GM20431 (cell line): ENCODE data around the gene HIC2.
"Not testable (repeated sequence)": the region's sequence is repeated elsewhere in the genome, so short reads cannot be mapped to it uniquely, and the experiment has no call there.

Source experiments
- in situ Hi-C: fragments of 300-500 bp; cut with MseI, MboI; formaldehyde crosslinking; loops from one replicate; pipeline ENCODE4 v1.15.0; 2020; ENCODE audit warnings: low sequenced_read_pairs; ENCODE audit not compliant: unreplicated experiment

HIC2 gene

DNA sequence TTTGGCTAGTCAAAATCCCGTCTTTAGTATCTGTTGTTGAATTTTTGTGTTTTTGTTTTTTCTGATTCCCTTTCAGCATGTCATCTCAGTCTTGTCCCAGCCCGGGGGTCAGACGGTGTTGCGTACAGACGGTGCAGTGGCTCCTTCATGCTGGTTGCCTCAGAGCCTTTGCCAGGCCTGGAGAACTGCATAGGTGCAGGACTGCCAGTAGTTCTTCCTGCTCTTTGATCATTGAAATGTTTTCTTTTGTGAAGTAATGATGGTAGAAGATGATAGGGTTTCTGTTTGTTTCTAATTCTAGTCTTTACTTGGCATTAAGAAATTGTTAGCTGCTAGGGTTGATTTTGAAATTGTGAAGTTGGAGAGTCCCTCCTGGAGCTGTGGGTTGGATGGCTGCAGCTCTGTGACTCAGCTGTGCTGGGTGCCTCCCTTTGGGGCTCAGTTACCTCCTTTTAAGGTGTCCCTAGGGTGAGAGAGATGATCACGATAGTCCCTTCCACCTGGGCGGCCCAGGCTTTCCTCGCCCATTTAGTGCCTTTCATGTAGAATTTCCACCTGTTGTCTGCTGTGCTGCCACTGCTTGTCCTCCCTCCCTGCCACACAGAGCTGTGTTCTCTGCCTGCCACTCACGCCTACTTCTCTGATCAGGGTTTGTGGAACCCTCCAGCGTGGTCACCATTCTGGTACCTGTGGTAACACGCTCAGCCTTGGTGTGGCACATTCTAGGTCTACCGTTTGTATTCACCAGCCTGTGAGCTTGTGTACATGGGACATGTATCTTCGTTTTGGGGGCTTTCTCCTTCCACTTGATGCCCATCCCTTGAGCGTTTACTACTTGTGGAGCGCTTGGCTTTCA, 17.4 kb downstream of the HIC2 start:
- in situ Hi-C loops: not testable (repeated sequence)

DNA sequence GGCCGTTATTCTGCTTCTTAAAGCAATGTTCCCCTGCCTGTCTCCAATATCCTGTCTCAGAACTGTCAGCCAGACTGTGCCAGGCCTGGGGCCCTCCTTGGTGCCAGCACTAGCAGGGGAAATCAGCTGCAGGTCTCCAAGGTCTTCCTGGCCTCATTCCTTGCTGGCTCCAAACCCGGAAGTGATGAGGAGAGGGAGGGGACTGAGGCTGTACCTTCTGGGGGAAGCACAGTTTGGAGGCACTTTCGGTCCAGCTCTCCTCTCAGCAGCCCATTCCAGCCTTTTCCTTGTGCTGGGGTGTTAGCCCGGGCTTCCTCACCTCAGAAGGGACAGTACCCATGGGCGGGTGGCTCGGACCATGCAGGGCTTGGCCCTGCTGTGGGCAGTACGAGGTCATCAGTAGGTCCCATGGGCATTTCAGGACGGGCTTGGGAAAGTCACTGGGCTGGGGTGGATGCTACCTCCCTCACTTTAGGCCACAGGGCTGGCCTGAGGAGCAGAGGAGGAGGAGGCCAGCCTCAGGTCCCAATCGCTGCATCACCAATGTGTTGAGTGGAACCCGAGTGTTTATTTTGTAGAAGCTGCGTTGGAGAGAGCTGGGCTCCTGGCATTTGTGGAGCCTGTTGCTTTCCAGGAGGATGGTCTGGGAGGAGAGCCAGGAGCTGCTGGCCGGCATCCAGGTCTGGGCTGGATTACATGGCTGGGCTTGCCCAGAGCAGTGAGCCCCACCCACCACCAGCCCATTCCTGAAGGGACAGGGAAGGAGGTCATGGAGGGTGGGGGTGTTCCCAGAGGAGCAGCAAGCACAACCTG, 19.0 kb downstream of the HIC2 start:
- in situ Hi-C loops: not testable (repeated sequence)

DNA sequence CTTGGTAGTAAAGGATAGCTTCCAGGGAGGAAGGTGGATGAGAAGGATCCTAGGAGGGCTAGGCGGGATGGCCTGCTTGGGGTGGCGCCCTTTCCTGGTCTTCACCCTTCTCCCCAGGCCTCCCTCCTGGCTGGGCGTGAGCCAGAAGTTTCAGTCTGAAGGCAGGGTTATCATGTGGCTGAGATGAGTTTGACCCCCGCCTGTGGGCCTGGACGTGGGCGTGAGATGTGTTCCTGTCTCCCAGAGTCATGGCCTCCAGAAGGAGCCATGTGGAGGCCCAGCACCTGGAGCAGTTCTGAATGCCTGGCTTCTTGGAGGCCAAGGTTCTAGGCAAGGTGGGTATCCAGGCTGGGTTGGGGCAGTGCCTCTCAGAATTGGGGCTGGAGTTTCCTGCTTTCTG, 20.8 kb downstream of the HIC2 start:
- in situ Hi-C loops: not testable (repeated sequence)

DNA sequence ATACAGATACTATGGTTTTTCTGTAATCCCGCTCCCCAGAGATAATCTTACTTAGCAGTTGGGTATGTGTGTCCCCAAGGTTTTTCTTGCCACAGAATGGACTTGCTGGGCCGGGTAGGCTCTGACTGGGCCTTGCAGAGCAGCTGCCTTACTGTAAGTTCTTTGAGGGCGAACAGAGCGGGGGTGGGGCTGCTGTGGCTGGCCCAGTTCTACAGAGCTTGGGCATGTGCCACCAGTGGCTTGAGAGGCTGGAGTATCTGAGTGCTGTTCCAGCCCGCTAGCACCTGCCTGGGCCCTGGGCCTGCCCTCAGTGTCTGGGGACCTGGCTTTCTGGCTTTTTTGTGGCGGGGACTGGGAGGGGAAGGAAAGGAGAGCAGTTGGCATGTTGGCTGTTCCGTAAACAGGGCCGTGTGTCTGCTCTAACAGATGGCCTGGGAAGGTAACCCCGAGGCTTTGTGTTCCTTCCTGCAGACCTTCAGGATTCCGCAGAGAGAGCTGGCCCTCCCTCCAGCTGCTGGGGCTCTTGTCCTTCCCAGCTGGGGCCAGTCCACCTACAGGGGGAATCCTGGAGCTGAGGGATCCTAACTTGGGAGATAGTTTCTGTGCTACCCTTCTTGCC, 23.0 kb downstream of the HIC2 start:
- in situ Hi-C loops: not testable (repeated sequence)

DNA sequence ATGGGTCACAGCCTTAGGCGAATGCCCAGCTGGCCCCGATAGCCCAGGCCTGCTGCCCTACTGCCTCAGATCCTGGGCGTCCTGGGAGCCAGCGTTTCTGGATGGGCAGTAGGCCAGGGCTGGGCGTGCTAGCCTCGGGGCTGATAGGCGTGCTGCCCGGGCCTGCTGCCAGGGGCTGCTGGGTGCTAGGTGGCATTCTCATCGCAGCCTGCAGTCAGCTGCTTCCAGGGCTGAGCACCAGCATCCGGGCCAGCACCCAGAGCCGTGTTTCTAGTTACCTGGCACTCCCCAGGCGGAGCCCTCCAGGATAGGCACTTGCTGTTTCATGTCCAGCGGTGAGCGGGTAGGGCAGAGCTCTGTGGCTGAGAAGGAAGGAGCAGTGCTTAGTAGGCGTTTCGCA, 23.5 kb downstream of the HIC2 start:
- in situ Hi-C loops: not testable (repeated sequence)

DNA sequence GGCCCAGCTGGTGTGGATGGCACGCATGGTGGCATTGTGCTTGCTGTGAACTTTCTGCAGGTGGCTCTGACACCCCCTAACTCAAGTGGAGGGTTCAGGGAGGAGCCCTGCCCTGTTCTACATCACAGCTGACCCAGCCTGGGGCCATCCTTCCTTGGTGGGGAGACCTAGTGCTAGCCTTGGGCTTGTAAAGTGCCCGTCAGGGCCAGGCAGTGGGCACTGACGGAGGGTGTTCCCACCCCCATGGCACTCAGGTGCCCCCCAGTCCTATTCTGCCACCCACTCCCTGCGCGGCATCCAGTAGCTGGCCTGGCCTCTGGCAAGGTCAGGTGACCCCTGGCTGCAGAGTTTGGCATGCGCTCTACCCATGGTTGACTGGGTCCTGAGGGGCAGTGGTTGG, 24.0 kb downstream of the HIC2 start:
- in situ Hi-C loops: not testable (repeated sequence)

DNA sequence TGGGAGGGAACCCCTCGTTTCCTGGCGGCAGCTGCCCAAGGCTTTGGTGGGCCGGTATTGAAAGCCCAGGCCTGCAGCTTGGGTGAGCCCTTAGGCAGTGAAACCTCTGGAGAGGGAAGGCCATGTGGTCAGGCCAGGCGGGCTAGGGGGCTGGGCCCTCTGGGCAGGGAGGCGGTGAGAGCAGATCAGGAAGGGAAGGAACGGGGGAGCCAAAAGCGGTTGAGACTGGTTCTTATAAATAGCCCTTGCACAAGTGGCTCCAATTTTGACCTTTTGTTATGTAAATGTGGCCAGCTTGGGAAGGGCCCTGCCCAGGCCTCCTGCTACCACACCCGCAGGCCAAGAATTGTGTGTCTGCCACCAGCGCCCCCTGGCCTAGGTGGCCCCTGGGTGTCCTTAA, 25.0 kb downstream of the HIC2 start:
- in situ Hi-C loops: not testable (repeated sequence)

DNA sequence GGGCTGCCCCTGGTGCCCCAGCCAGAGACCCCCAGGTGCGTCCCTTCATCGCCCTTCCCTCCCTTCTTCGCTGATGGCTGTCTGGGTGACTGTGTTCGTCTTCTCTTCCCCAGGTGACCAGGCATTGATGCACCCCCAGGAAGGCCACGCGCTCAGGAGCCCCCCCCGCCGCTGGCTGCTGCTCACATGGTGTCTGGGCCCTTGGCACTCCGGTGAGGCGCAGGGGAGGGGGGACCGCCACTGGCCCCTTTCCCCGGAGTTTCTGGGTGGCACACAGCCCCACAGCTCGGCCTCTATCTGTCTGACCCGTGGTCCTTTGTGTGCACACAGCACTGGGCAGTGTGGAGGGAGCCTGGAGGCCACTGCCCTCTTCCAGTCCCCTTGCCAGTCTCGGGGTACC, 25.5 kb downstream of the HIC2 start:
- in situ Hi-C loops: not testable (repeated sequence)

DNA sequence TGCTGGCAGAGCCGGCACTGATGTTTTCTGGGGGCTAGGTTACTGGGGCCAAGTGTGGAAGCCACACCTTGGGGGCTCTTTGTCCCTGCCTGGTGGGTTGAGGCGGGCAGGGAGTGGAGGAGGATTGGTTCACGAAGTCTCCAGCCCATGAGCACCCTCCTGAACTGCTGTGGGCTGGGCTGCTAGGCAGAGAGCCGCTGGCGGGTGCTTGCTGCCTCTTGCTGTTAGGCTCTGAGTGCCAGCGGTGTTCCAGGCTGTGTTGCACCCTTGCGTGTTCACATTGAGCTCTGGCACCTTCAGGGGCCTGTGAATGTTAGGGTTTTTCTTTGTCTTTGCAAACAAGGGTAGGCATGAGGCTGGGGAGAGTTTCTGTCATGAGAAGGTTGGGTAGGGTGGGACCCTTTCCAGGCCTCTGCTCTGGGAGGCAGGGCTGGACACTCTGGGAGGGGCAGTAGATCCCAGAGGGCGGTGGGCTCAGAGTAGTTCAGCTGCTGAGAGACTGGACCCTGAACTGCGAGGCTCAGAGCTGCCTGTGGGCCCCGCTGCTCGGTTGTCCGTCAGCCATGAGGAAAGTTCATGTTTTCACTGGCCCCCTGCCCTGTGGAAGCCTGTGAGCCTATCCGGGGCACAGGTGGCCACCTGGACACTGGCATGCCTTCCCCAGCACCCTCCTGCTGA, 26.0 kb downstream of the HIC2 start:
- in situ Hi-C loops: no loop called here

DNA sequence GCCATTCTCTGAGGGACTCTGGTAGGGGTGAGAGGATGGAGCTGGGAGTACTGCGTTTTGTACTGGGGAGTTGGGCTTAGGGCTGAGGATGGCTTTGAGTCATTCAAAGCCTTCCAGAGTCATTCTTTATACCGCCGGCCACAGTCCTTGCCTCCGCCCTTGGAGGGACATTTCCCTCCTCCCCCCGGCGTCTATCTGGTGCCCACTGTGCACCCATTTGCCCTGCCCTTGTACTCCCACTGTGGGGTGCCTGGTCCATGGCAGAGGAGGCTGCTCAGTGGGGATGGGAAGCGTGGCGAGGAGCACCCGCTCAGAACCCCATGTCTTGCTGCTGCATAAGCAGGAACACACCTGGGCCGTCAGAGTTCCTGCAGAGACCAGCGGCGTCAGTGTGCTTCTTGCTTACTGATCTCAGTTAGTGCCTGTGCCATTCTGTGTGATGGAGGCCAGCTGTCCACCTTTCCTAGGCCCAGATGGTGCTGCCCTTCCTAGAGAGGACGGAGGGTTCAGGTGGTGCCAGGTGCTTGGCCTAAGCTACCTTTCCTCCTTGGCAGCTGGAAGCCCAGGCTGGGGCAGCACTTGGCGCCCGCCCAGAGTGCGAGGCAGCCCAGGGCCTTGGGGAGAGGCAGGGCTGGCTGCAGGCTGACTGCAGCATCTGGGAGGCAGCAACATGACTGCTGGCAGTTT, 26.7 kb downstream of the HIC2 start:
- in situ Hi-C loops: no loop called here

DNA sequence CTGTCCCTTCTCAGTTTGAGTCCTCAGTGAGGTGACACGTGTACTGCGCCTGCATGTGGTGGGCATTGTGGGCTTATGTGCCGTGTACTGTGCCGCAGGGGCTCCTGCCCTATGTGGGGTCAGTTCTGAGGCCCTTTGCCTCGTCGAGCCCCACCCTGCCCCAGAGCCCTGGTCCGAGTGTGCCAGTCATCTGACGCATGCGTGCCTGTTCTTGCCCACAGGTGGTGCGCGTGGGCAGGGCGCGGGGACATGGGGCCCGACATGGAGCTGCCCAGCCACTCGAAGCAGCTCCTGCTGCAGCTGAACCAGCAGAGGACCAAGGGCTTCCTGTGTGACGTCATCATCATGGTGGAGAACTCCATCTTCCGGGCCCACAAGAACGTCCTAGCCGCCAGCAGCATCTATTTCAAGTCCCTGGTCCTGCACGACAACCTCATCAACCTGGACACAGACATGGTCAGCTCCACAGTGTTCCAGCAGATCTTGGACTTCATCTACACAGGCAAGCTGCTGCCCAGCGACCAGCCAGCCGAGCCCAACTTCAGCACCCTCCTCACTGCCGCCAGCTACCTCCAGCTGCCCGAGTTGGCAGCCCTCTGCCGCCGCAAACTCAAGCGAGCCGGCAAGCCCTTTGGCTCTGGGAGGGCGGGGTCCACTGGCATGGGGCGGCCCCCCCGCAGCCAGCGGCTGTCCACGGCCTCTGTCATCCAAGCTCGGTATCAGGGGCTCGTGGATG, 27.7 kb downstream of the HIC2 start:
- in situ Hi-C loops: no loop called here

DNA sequence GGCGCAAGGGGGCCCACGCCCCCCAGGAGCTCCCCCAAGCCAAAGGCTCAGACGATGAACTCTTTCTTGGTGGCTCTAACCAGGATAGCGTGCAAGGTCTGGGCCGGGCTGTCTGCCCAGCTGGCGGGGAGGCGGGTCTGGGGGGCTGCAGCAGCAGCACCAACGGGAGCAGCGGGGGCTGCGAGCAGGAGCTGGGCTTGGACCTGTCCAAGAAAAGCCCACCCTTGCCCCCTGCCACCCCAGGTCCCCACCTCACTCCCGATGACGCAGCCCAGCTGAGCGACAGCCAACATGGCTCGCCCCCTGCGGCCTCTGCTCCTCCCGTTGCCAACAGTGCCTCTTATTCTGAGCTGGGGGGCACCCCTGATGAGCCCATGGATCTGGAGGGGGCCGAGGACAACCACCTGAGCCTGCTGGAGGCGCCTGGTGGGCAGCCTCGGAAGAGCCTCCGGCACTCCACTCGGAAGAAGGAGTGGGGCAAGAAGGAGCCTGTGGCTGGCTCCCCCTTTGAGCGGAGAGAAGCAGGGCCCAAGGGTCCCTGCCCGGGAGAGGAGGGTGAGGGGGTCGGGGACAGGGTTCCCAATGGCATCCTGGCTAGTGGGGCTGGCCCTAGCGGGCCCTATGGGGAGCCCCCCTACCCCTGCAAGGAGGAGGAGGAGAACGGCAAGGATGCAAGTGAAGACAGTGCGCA, 28.4 kb downstream of the HIC2 start:
- in situ Hi-C loops: no loop called here

DNA sequence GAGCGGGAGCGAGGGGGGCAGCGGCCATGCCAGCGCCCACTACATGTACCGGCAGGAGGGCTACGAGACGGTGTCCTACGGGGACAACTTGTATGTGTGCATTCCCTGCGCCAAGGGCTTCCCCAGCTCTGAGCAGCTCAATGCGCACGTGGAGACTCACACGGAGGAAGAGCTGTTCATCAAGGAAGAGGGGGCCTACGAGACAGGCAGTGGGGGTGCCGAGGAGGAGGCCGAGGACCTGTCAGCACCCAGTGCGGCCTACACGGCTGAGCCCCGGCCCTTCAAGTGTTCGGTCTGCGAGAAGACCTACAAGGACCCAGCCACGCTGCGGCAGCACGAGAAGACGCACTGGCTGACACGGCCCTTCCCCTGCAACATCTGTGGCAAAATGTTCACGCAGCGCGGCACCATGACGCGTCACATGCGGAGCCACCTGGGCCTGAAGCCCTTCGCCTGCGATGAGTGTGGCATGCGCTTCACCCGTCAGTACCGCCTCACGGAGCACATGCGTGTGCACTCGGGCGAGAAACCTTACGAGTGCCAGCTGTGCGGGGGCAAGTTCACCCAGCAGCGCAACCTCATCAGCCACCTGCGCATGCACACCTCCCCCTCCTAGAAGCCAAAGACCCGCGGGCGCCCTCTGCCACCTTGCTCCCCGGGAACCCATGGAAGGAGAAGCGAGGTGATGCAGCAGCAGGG, 29.1 kb downstream of the HIC2 start:
- in situ Hi-C loops: no loop called here

DNA sequence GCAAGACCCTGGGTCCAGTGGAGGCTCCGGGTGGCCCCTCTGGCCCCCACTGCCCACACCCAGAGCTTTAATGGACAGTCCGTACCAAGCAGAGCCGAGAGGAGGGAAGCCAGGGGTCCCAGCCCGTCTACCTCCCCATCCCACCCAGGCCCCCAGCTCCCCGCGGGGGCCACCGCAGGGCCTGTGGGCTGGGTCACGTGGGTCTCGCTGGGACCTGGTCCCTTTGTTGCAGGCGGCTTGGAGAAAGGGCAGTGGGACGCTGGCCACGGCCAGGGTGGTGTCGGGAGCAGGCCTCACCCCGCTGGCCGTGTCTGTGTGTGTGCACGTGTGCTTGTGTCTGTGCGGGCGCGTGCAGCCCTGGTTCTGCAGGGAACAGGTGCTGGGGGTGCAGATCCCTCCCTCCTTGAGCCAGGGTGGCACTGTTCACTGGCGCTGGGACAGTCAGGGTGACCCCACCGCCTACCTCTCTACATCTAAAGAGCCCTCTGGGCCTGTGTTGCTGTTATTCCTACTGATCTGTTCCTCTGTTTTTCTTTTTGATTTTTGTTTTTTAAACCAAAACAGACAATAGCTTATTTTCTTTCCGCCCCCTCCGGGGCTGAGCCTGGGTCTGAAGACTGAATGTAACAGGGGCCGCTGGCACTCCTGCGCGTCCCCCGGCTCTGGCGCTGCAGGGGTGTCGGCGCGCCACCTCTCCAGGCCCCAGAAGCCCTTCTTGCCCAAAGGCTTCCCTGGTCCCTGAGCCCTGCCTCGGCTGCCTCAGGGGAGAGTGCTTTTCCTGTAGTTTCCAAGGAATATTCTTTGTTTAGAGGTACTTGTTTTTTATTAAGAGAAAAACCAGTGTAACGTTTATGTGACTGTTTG, 29.9 kb downstream of the HIC2 start:
- in situ Hi-C loops: no loop called here

DNA sequence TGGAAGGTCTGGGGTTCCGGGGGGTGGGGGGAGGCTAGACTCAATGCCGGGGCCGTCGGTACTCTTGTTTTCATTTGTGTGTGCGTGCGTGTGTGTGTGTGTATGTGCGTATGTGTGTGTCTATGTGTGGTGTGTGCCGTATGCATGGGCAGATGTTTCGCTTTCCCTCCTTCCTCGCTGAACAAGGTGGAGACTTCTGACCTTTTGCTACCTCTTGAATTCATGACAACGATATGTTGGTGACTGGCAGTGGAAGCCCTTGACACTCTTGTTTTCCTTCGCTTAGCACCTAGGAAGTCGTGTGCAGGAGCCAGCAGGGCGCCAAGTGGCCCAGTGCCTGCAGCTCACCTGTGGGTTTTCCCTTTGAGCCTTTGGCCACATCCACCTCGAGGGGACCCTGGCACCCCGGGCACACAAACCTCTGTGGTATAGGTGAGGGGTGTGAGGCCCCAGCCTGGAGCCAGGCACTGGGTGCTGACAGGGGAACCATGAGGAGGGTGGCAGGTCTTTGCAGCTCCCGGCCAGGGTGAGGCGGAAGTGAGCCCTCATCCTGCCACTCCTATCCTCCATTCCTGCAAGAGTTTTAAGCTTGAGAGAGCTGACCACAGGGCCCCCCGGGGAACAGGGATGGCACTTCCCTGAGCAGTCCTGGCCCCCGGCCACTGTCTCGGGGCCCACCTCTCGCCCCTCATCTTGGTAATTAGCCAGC, 30.7 kb downstream of the HIC2 start:
- in situ Hi-C loops: no loop called here

DNA sequence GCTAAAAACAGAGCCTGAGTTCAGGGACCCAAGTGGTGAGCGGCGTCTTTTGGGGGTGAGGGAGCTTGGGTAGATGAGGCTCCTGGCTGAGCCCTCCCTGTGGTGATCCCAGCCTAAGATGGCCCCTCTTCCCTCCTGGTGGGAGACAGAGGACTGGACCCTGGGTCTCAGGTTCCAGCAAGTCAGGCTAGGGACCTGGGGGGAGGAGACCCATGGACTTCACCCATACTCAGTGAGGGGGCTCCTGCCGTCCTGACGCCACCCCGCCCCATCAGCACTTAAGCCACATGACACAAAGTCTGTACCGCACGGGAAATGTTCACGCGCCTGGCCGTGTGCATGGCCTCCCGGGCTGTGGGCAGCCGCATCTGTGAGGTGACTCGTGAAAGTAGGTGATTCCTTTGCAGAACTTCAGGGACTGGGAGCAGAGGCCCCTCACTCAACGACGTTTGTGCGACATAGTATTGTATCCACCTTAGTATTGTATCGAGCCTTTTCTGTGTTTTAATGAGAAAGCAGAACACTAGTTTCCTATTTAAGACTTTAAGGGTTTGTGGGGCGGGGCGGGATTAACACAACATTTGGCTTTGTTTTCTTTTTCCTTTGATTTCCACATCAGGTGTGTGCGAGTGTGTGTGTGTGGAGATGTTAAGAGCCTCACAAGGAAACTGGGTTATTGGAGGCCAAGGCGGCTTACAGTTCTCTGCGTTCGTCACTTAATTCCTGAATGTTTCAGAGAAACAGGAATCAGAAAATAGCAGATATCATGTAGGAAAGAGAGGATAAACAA, 31.7 kb downstream of the HIC2 start:
- in situ Hi-C loops: no loop called here
